Measurements from ENCODE around the gene ZNF37A.
"Not testable (repeated sequence)": the region's sequence is repeated elsewhere in the genome, so short reads cannot be mapped to it uniquely, and the experiment has no call there.

Gene ZNF37A

GRCh38 chr10:38150891-38151463, 56.8 kb downstream of the ZNF37A start:
- not testable (repeated sequence) for DNase-seq (ENCODE audit: low spot score)

GRCh38 chr10:38156416-38157269, 62.5 kb downstream of the ZNF37A start:
- DNase-seq (ENCODE audit: low spot score), result no peak

GRCh38 chr10:38157270-38157685, 63.1 kb downstream of the ZNF37A start:
- DNase-seq (ENCODE audit: low spot score), result no peak

- no peak for DNase-seq (ENCODE audit: low spot score)
These were observed 64.9 kb downstream of the ZNF37A start for GRCh38 chr10:38159004-38159403.

GRCh38 chr10:38163617-38164016, 69.5 kb downstream of the ZNF37A start:
- no peak for DNase-seq (ENCODE audit: low spot score)

- no peak for DNase-seq (ENCODE audit: low spot score)
These were observed 80.2 kb downstream of the ZNF37A start for GRCh38 chr10:38174336-38174735.

- no peak for DNase-seq (ENCODE audit: low spot score)
These were observed 90.3 kb downstream of the ZNF37A start for GRCh38 chr10:38184477-38184876.

Measured in CD4-positive, alpha-beta T cell treated with Interleukin-6 at 100 ng/mL for 8 hours (primary cell).